H9 (cell line): Measurements from ENCODE around the gene PUS10. TPM values are rescaled to one million over a fixed set of nuclear protein-coding genes. Genes with fewer than 3 reads are reported as not detected.
A peak's percentile ranks its signal among the peaks of the same experiment; 100 is the strongest.

ENCODE experiments used
- DNase-seq: peaks from one replicate; pipeline ENCODE4 v3.0.0-alpha.2; 2017
- H2AFZ ChIP-seq: one replicate; pipeline ENCODE4 v1.6.1; 2013; ENCODE audit warnings: mild to moderate bottlenecking, low read length, control low read depth, moderate library complexity
- H2AK5ac ChIP-seq: 2 replicates; pipeline ENCODE4 v1.6.1; 2013; ENCODE audit warnings: low read length, control low read depth, mixed read lengths; ENCODE audit not compliant: insufficient read length
- H2BK120ac ChIP-seq: one replicate; pipeline ENCODE4 v1.6.1; 2013; ENCODE audit warnings: low read depth, mild to moderate bottlenecking, low read length, control low read depth, inconsistent platforms; ENCODE audit not compliant: poor library complexity, severe bottlenecking
- H2BK12ac ChIP-seq: 2 replicates; pipeline ENCODE4 v1.6.1; 2013; ENCODE audit warnings: low read length, control low read depth, mixed read lengths, low read depth; ENCODE audit not compliant: insufficient read length
- H2BK15ac ChIP-seq: 2 replicates; pipeline ENCODE4 v1.6.1; 2013; ENCODE audit warnings: low read depth, low read length, control low read depth
- H2BK20ac ChIP-seq: one replicate; pipeline ENCODE4 v1.6.1; 2013; ENCODE audit warnings: low read depth, mild to moderate bottlenecking, low read length, control low read depth, inconsistent platforms; ENCODE audit not compliant: poor library complexity, severe bottlenecking
- H2BK5ac ChIP-seq: 2 replicates; pipeline ENCODE4 v1.6.1; 2013; ENCODE audit warnings: low read length, control low read depth, mixed read lengths; ENCODE audit not compliant: insufficient read length
- H3K14ac ChIP-seq: 2 replicates; pipeline ENCODE4 v1.6.1; 2013; ENCODE audit warnings: low read length, control low read depth; ENCODE audit not compliant: insufficient read depth
- H3K18ac ChIP-seq: 2 replicates; pipeline ENCODE4 v1.6.1; 2013; ENCODE audit warnings: low read depth, mild to moderate bottlenecking, mixed read lengths, low read length, control low read depth; ENCODE audit not compliant: insufficient read length
- H3K23ac ChIP-seq: 2 replicates; pipeline ENCODE4 v1.6.1; 2013; ENCODE audit warnings: low read length, control low read depth, mixed read lengths, low read depth; ENCODE audit not compliant: insufficient read length
- H3K23me2 ChIP-seq: 2 replicates; pipeline ENCODE4 v1.6.1; 2013; ENCODE audit warnings: low read depth, mild to moderate bottlenecking, mixed read lengths, low read length, control low read depth; ENCODE audit not compliant: insufficient read length, poor library complexity, severe bottlenecking
- H3K27ac ChIP-seq: 2 replicates; pipeline ENCODE4 v1.5.1; 2013; ENCODE audit warnings: low read length, control low read depth, mixed read lengths, low read depth; ENCODE audit not compliant: insufficient read length
- H3K27me3 ChIP-seq: 2 replicates; pipeline ENCODE4 v1.6.1; 2013; ENCODE audit warnings: low read length, control low read depth, inconsistent platforms; ENCODE audit not compliant: insufficient read depth
- H3K4ac ChIP-seq: 2 replicates; pipeline ENCODE4 v1.6.1; 2013; ENCODE audit warnings: low read depth, mild to moderate bottlenecking, control low read depth, inconsistent platforms, low read length, moderate library complexity
- H3K4me1 ChIP-seq: 2 replicates; pipeline ENCODE4 v1.6.1; 2013; ENCODE audit warnings: low read length, control low read depth, inconsistent platforms; ENCODE audit not compliant: insufficient read depth
- H3K4me2 ChIP-seq: 2 replicates; pipeline ENCODE4 v1.6.1; 2013; ENCODE audit warnings: low read length, control low read depth, mixed read lengths; ENCODE audit not compliant: insufficient read length, insufficient read depth
- H3K56ac ChIP-seq: 2 replicates; pipeline ENCODE4 v1.6.1; 2013; ENCODE audit warnings: low read depth, mild to moderate bottlenecking, mixed read lengths, low read length, control low read depth; ENCODE audit not compliant: insufficient read length
- H3K79me1 ChIP-seq: 2 replicates; pipeline ENCODE4 v1.6.1; 2013; ENCODE audit warnings: low read depth, mild to moderate bottlenecking, moderate library complexity, low read length, control low read depth, inconsistent platforms; ENCODE audit not compliant: insufficient read depth, poor library complexity, severe bottlenecking
- H3K79me2 ChIP-seq: 2 replicates; pipeline ENCODE4 v1.6.1; 2013; ENCODE audit warnings: low read length, control low read depth, inconsistent platforms; ENCODE audit not compliant: insufficient read depth
- H3K9ac ChIP-seq: 2 replicates; pipeline ENCODE4 v1.6.1; 2013; ENCODE audit warnings: low read length, control low read depth, mixed read lengths; ENCODE audit not compliant: insufficient read length; ENCODE audit errors: extremely low read depth
- H3K9me3 ChIP-seq: one replicate; pipeline ENCODE4 v1.6.1; 2013; ENCODE audit warnings: low read depth, low read length, inconsistent platforms; ENCODE audit not compliant: control insufficient read depth
- H3T11ph ChIP-seq: one replicate; pipeline ENCODE4 v1.6.1; 2013; ENCODE audit warnings: mild to moderate bottlenecking, low read length, control low read depth, inconsistent platforms
- H4K20me1 ChIP-seq: one replicate; pipeline ENCODE4 v1.6.1; 2013; ENCODE audit not compliant: control insufficient read depth, insufficient read length, insufficient read depth
- H4K5ac ChIP-seq: 2 replicates; pipeline ENCODE4 v1.6.1; 2013; ENCODE audit warnings: low read depth, mild to moderate bottlenecking, mixed read lengths, low read length, control low read depth; ENCODE audit not compliant: insufficient read length
- H4K8ac ChIP-seq: replicated peaks from 2 replicates; pipeline ENCODE4 v1.6.1; 2013; ENCODE audit warnings: low read length, control low read depth, mixed read lengths, low read depth; ENCODE audit not compliant: insufficient read length
- H4K91ac ChIP-seq: 2 replicates; pipeline ENCODE4 v1.6.1; 2013; ENCODE audit warnings: low read depth, mild to moderate bottlenecking, moderate library complexity, mixed read lengths, low read length, control low read depth; ENCODE audit not compliant: insufficient read length
- H3K27ac Mint-ChIP-seq, 3 experiments: 2 replicates in 2 of 3; 3 replicates in 1 of 3; pipeline ENCODE4 v1.8.0; 2020 to 2021; ENCODE audit warnings: mixed read lengths in 3 of 3, mild to moderate bottlenecking in 1 of 3, moderate library complexity in 1 of 3
- H3K27me3 Mint-ChIP-seq: 2 replicates; pipeline ENCODE4 v1.8.0; 2021; ENCODE audit warnings: low read depth, mild to moderate bottlenecking, moderate library complexity, mixed read lengths
- H3K36me3 Mint-ChIP-seq, 3 experiments: 2 replicates in 2 of 3; 3 replicates in 1 of 3; pipeline ENCODE4 v1.8.0; 2020 to 2021; ENCODE audit warnings: low read depth in 3 of 3, mixed read lengths in 3 of 3; ENCODE audit not compliant: insufficient read depth in 1 of 3
- H3K4me1 Mint-ChIP-seq, 2 experiments: 2 replicates each; pipeline ENCODE4 v1.8.0; 2020; ENCODE audit warnings: mixed read lengths in 2 of 2
- H3K4me3 Mint-ChIP-seq, 2 experiments: 2 replicates in 1 of 2; 3 replicates in 1 of 2; pipeline ENCODE4 v1.8.0; 2020 to 2021; ENCODE audit warnings: mild to moderate bottlenecking in 2 of 2, mixed read lengths in 2 of 2, moderate library complexity in 1 of 2
- H3K9me3 Mint-ChIP-seq, 2 experiments: 2 replicates in 1 of 2; 3 replicates in 1 of 2; pipeline ENCODE4 v1.8.0; 2020; ENCODE audit warnings: mild to moderate bottlenecking in 2 of 2, mixed read lengths in 2 of 2, moderate library complexity in 1 of 2
- CTCF ChIP-seq: fragments of 200-600 bp; sonication (generic); conservative IDR thresholded peaks from 3 replicates; pipeline ENCODE4 v1.8.0; 2021; ENCODE audit warnings: antibody characterized with exemption, mild to moderate bottlenecking
- WGBS: extraction: QIAGEN DNeasy Blood & Tissue Kit; methylation state at CpG from one replicate; pipeline ENCODE4 v1.1.7; 2013; ENCODE audit warnings: missing lambda C conversion rate, low lambda C conversion rate, mixed read lengths; ENCODE audit not compliant: insufficient read length; ENCODE audit errors: extremely low coverage; 5-methylcytosine and 5-hydroxymethylcytosine counted together
- total RNA-seq: library from RNA; stranded (reverse); gene quantifications from 2 replicates; pipeline ENCODE4 v1.2.1, GENCODE V29; 2021

The PUS10 gene
- total RNA-seq, 1 experiment from 2014 or later, result 2.3 TPM

DNA sequence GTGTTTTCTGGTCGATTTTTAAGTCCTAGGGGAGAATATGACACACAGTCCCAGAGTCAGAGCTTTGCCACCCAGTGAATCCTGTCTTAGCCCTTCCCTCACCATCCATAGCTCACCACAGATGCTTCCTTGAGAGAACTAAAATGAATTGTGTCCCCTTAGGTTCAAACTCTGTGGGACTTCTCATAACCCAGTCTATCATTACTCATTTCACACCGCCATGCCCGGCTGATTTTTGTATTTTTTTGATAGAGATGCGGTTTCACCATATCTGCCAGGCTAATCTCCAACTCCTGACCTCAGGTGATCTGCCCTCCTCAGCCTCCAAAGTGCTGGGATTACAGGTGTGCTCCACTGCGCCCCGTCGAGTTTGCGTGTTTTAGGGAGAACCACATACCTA is 69.9 kb downstream of the PUS10 start:
- no peaks in the 10 kb centered on the region for H3K79me2 ChIP-seq
- H3K9me3 ChIP-seq, result no peaks in the 10 kb centered on the region
- Mint-ChIP-seq H3K27ac (peak overlapping the region in 1 of 3 experiments; percentile 9; a peak in 1 of 7 replicates), H3K36me3 (peaks cover 5 to 15% (median 10%) of the 10 kb centered on the region in 3 experiments; a peak in 6 of 7 replicates), H3K4me1 (no peaks in the 10 kb centered on the region), H3K27me3 (no peaks in the 10 kb centered on the region), H3K4me3 (no peak overlapping the region), H3K9me3 (peaks cover 11 to 15% of the 10 kb centered on the region in 2 experiments; a peak in 4 of 5 replicates)
- H3K4me1 ChIP-seq, result no peaks in the 10 kb centered on the region
- no peaks in the 10 kb centered on the region for H4K20me1 ChIP-seq
- no peak overlapping the region for H3K14ac ChIP-seq
- no peak overlapping the region for H3K23ac ChIP-seq
- no peak overlapping the region for H2BK120ac ChIP-seq
- H3K9ac ChIP-seq, result no peak overlapping the region
- H3K4me2 ChIP-seq, result no peak overlapping the region
- no peak overlapping the region for H3K18ac ChIP-seq
- no peak for DNase-seq
- no peak overlapping the region for H4K8ac ChIP-seq
- no peaks in the 10 kb centered on the region for H3K79me1 ChIP-seq
- H2BK15ac ChIP-seq, result no peak overlapping the region
- H2BK12ac ChIP-seq, result no peak overlapping the region
- no peak overlapping the region for H2BK20ac ChIP-seq
- H4K91ac ChIP-seq, result no peak overlapping the region
- no peaks in the 10 kb centered on the region for H3K27me3 ChIP-seq
- no peak overlapping the region for H2AFZ ChIP-seq
- no CpG with 5 or more reads among the region's 8 CpGs for WGBS
- H3T11ph ChIP-seq, result no peak overlapping the region
- no peak overlapping the region for H3K4ac ChIP-seq
- no peak for TF ChIP-seq CTCF
- no peak overlapping the region for H2BK5ac ChIP-seq
- H3K27ac ChIP-seq, result no peak overlapping the region
- H3K23me2 ChIP-seq, result no peaks in the 10 kb centered on the region
- H3K56ac ChIP-seq, result no peak overlapping the region
- no peak overlapping the region for H2AK5ac ChIP-seq
- H4K5ac ChIP-seq, result no peak overlapping the region
